HEK293 (cell line): ENCODE measurements around the gene CSMD2.

ENCODE experiments used
- EGR2 ChIP-seq: fragments of 450-650 bp; formaldehyde crosslinking; IDR thresholded peaks from 2 replicates; pipeline ENCODE4 v1.5.1; 2016; ENCODE audit warnings: low read depth, missing biosample characterization, missing genetic modification characterization
- KLF1 ChIP-seq: fragments of 450-650 bp; formaldehyde crosslinking; IDR thresholded peaks from 2 replicates; pipeline ENCODE4 v1.5.1; 2016; ENCODE audit warnings: missing biosample characterization, missing genetic modification characterization
- KLF8 ChIP-seq: fragments of 450-650 bp; formaldehyde crosslinking; IDR thresholded peaks from 2 replicates; pipeline ENCODE4 v1.5.1; 2016; ENCODE audit warnings: missing biosample characterization, missing genetic modification characterization
- SCRT1 ChIP-seq: fragments of 450-650 bp; formaldehyde crosslinking; IDR thresholded peaks from 2 replicates; pipeline ENCODE4 v1.5.1; 2016; ENCODE audit warnings: missing biosample characterization, missing genetic modification characterization, borderline replicate concordance
- SP7 ChIP-seq: fragments of 450-650 bp; formaldehyde crosslinking; IDR thresholded peaks from 2 replicates; pipeline ENCODE4 v1.5.1; 2016; ENCODE audit warnings: missing biosample characterization, missing genetic modification characterization
- TRIM28 ChIP-seq: IDR thresholded peaks from 2 replicates; pipeline ENCODE4 v1.6.1; 2011; ENCODE audit warnings: low read length, control low read depth, borderline replicate concordance
- ZBTB1 ChIP-seq: fragments of 450-650 bp; formaldehyde crosslinking; IDR thresholded peaks from 2 replicates; pipeline ENCODE4 v1.5.1; 2016; ENCODE audit warnings: missing biosample characterization, missing genetic modification characterization
- ZBTB11 ChIP-seq: fragments of 450-650 bp; formaldehyde crosslinking; conservative IDR thresholded peaks from 2 replicates; pipeline ENCODE4 v1.5.1; 2016; ENCODE audit warnings: low read depth, missing biosample characterization, missing genetic modification characterization
- ZFP3 ChIP-seq: fragments of 450-650 bp; formaldehyde crosslinking; IDR thresholded peaks from 2 replicates; pipeline ENCODE4 v1.5.1; 2016; ENCODE audit warnings: low read depth, missing biosample characterization, missing genetic modification characterization
- ZNF114 ChIP-seq: fragments of 450-650 bp; formaldehyde crosslinking; IDR thresholded peaks from 2 replicates; pipeline ENCODE4 v1.5.0; 2017; ENCODE audit warnings: missing biosample characterization, missing genetic modification characterization
- ZNF148 ChIP-seq: fragments of 450-650 bp; formaldehyde crosslinking; IDR thresholded peaks from 2 replicates; pipeline ENCODE4 v1.5.0; 2017; ENCODE audit warnings: missing biosample characterization, missing genetic modification characterization, borderline replicate concordance
- ZNF174 ChIP-seq: fragments of 450-650 bp; formaldehyde crosslinking; IDR thresholded peaks from 2 replicates; pipeline ENCODE4 v1.5.0; 2017; ENCODE audit warnings: missing biosample characterization, mild to moderate bottlenecking, missing genetic modification characterization
- ZNF302 ChIP-seq: fragments of 450-650 bp; formaldehyde crosslinking; IDR thresholded peaks from 2 replicates; pipeline ENCODE4 v1.5.1; 2016; ENCODE audit warnings: missing biosample characterization, missing genetic modification characterization, low read depth
- ZNF398 ChIP-seq: fragments of 450-650 bp; formaldehyde crosslinking; IDR thresholded peaks from 2 replicates; pipeline ENCODE4 v1.5.1; 2017; ENCODE audit warnings: missing biosample characterization, missing genetic modification characterization
- ZNF449 ChIP-seq: fragments of 450-650 bp; formaldehyde crosslinking; IDR thresholded peaks from 2 replicates; pipeline ENCODE4 v1.5.1; 2017; ENCODE audit warnings: missing biosample characterization, mild to moderate bottlenecking, missing genetic modification characterization, moderate library complexity
- ZNF501 ChIP-seq: fragments of 450-650 bp; formaldehyde crosslinking; IDR thresholded peaks from 2 replicates; pipeline ENCODE4 v1.5.1; 2016; ENCODE audit warnings: missing biosample characterization, missing genetic modification characterization
- ZNF513 ChIP-seq: fragments of 450-650 bp; IDR thresholded peaks from 2 replicates; pipeline ENCODE4 v1.5.1; 2018; ENCODE audit warnings: missing biosample characterization, missing genetic modification characterization
- ZNF521 ChIP-seq: fragments of 450-650 bp; formaldehyde crosslinking; IDR thresholded peaks from 2 replicates; pipeline ENCODE4 v1.5.1; 2017; ENCODE audit warnings: missing biosample characterization, mild to moderate bottlenecking, missing genetic modification characterization
- ZNF548 ChIP-seq: fragments of 450-650 bp; formaldehyde crosslinking; IDR thresholded peaks from 2 replicates; pipeline ENCODE4 v1.5.1; 2016; ENCODE audit warnings: missing biosample characterization, missing genetic modification characterization
- ZNF549 ChIP-seq: fragments of 450-650 bp; IDR thresholded peaks from 2 replicates; pipeline ENCODE4 v1.5.1; 2018; ENCODE audit warnings: missing biosample characterization, missing genetic modification characterization, mild to moderate bottlenecking, inconsistent platforms, moderate library complexity
- ZNF580 ChIP-seq: fragments of 450-650 bp; formaldehyde crosslinking; IDR thresholded peaks from 2 replicates; pipeline ENCODE4 v1.5.1; 2016; ENCODE audit warnings: missing biosample characterization, missing genetic modification characterization
- ZNF623 ChIP-seq: fragments of 450-650 bp; formaldehyde crosslinking; IDR thresholded peaks from 2 replicates; pipeline ENCODE4 v1.5.1; 2016; ENCODE audit warnings: missing biosample characterization, missing genetic modification characterization
- ZNF658 ChIP-seq: fragments of 450-650 bp; formaldehyde crosslinking; IDR thresholded peaks from 2 replicates; pipeline ENCODE4; 2016; ENCODE audit warnings: missing biosample characterization, missing genetic modification characterization
- ZNF670 ChIP-seq: fragments of 450-650 bp; formaldehyde crosslinking; IDR thresholded peaks from 2 replicates; pipeline ENCODE4 v1.5.1; 2016; ENCODE audit warnings: missing biosample characterization, missing genetic modification characterization, low read depth
- ZNF776 ChIP-seq: fragments of 450-650 bp; formaldehyde crosslinking; IDR thresholded peaks from 2 replicates; pipeline ENCODE4 v1.5.0; 2017; ENCODE audit warnings: missing biosample characterization, missing genetic modification characterization, borderline replicate concordance
- ZSCAN23 ChIP-seq: fragments of 450-650 bp; formaldehyde crosslinking; IDR thresholded peaks from 2 replicates; pipeline ENCODE4 v1.5.1; 2016; ENCODE audit warnings: missing biosample characterization, missing genetic modification characterization
- ZSCAN30 ChIP-seq: fragments of 450-650 bp; IDR thresholded peaks from 2 replicates; pipeline ENCODE4 v1.5.1; 2018; ENCODE audit warnings: missing biosample characterization, mild to moderate bottlenecking, missing genetic modification characterization, moderate library complexity

Gene CSMD2

GRCh38 chr1:33472269-33472980 is 692.6 kb downstream of the CSMD2 start, which contains the start of gene ZSCAN20 (continued):
- no peak for TF ChIP-seq ZNF174 (tag by site-specific recombination)
- peak; percentile 54; the same call in 1 of the 2 replicates for TF ChIP-seq ZBTB1 (tag by site-specific recombination)
- peak; percentile 86 for TF ChIP-seq ZNF501 (tag by site-specific recombination)
- TF ChIP-seq ZNF670 (tag by site-specific recombination), result no peak
- TF ChIP-seq ZNF521 (tag by site-specific recombination), result no peak
- TF ChIP-seq KLF8 (tag by site-specific recombination), result peak; percentile 80
- peak; percentile 97 for TF ChIP-seq EGR2 (tag by site-specific recombination)
- TF ChIP-seq TRIM28, result no peak
- TF ChIP-seq ZNF148 (tag by site-specific recombination), result no peak
- TF ChIP-seq ZSCAN23 (tag by site-specific recombination), result no peak
- TF ChIP-seq ZNF623, result no peak
- no peak for TF ChIP-seq ZFP3 (tag by site-specific recombination)
- TF ChIP-seq ZBTB11 (tag by site-specific recombination), result peak; percentile 99
- no peak; the same call in 1 of the 2 replicates for TF ChIP-seq ZNF449 (tag by site-specific recombination)
- no peak for TF ChIP-seq ZNF580
- TF ChIP-seq ZNF549 (tag by site-specific recombination), result no peak
- no peak for TF ChIP-seq ZNF776 (tag by site-specific recombination)
- TF ChIP-seq SCRT1, result peak; percentile 86
- no peak for TF ChIP-seq ZNF114
- TF ChIP-seq SP7 (tag by site-specific recombination), result peak; percentile 74
- no peak for TF ChIP-seq ZNF548 (tag by site-specific recombination)
- TF ChIP-seq ZNF513 (tag by site-specific recombination), result no peak
- no peak for TF ChIP-seq ZSCAN30
- no peak for TF ChIP-seq ZNF302
- peak; percentile 35; the same call in 1 of the 2 replicates for TF ChIP-seq KLF1 (tag by site-specific recombination)
- TF ChIP-seq ZNF398 (tag by site-specific recombination), result peak; percentile 61
- TF ChIP-seq ZNF658 (tag by site-specific recombination), result no peak
